IMR-90 (cell line): ENCODE results near the gene CLCN4. TPM values are rescaled to one million over a fixed set of nuclear protein-coding genes. Genes with fewer than 3 reads are reported as not detected.
A peak's percentile ranks its signal among the peaks of the same experiment; 100 is the strongest.

Source experiments
- ATAC-seq: fragments of 200-7000 bp; cut with Tn5 transposase; 2 replicates; pipeline ENCODE4 v1.9.1; 2020; ENCODE audit warnings: low read depth, mild to moderate bottlenecking, moderate library complexity
- BruUV-seq: library from RNA; stranded (reverse); fragments of 400-500 nt; replicated peaks from 2 replicates; lab custom pipeline; 2021; lab: Mats Ljungman, UMichigan
- CTCF ChIA-PET: fragments of 300-600 bp; formaldehyde crosslinking; extraction: SDS; loops from one replicate; lab custom pipeline; 2021; ENCODE audit warnings: antibody characterized with exemption; lab: Yijun Ruan, JAX
- POLR2A ChIA-PET: fragments of 300-600 bp; sonication (Branson Sonifier 250); formaldehyde crosslinking; loops from one replicate; lab custom pipeline; 2022; ENCODE audit warnings: antibody characterized with exemption; ENCODE audit not compliant: unreplicated experiment; lab: Charles Lee
- DNase-seq: peaks from one replicate; pipeline ENCODE4 v3.0.0; 2013
- H2AFZ ChIP-seq: replicated peaks from 2 replicates; pipeline ENCODE3; 2013; ENCODE audit warnings: low read length, mild to moderate bottlenecking; ENCODE audit not compliant: poor library complexity
- H2AK5ac ChIP-seq: 2 replicates; pipeline ENCODE4 v1.6.1; 2013; ENCODE audit warnings: low read depth, low read length, inconsistent platforms
- H2AK9ac ChIP-seq: replicated peaks from 2 replicates; pipeline ENCODE3; 2013; ENCODE audit warnings: mild to moderate bottlenecking, low read depth, low read length, moderate library complexity; ENCODE audit not compliant: poor library complexity
- H2BK120ac ChIP-seq: 2 replicates; pipeline ENCODE4 v1.6.1; 2013; ENCODE audit warnings: low read depth, low read length, inconsistent platforms
- H2BK15ac ChIP-seq: 3 replicates; pipeline ENCODE4 v1.6.1; 2013; ENCODE audit warnings: low read depth, low read length, inconsistent platforms
- H2BK20ac ChIP-seq: 2 replicates; pipeline ENCODE4 v1.6.1; 2013; ENCODE audit warnings: low read depth, mild to moderate bottlenecking, inconsistent platforms, low read length, moderate library complexity
- H2BK5ac ChIP-seq: 2 replicates; pipeline ENCODE4 v1.6.1; 2013; ENCODE audit warnings: mild to moderate bottlenecking, low read depth, low read length, inconsistent platforms; ENCODE audit not compliant: poor library complexity, severe bottlenecking
- H3K14ac ChIP-seq: replicated peaks from 2 replicates; pipeline ENCODE4 v1.6.1; 2013; ENCODE audit warnings: low read depth, low read length, inconsistent platforms
- H3K18ac ChIP-seq: 2 replicates; pipeline ENCODE4 v1.6.1; 2013; ENCODE audit warnings: low read depth, low read length, control low read depth
- H3K23ac ChIP-seq: 2 replicates; pipeline ENCODE4 v1.6.1; 2013; ENCODE audit warnings: low read depth, low read length, inconsistent platforms
- H3K27ac ChIP-seq: 2 replicates; pipeline ENCODE4 v1.5.1; 2013; ENCODE audit warnings: mild to moderate bottlenecking, control low read depth, low read length; ENCODE audit not compliant: insufficient read depth
- H3K27me3 ChIP-seq: 2 replicates; pipeline ENCODE4 v1.6.1; 2013; ENCODE audit warnings: low read length; ENCODE audit not compliant: control insufficient read depth, insufficient read depth
- H3K36me3 ChIP-seq: 2 replicates; pipeline ENCODE4 v1.6.1; 2013; ENCODE audit warnings: low read length, mixed read lengths; ENCODE audit not compliant: control insufficient read depth, insufficient read depth
- H3K4ac ChIP-seq: 2 replicates; pipeline ENCODE4 v1.6.1; 2013; ENCODE audit warnings: low read depth, low read length, inconsistent platforms
- H3K4me1 ChIP-seq: 2 replicates; pipeline ENCODE4 v1.6.1; 2013; ENCODE audit warnings: low read length, mixed read lengths; ENCODE audit not compliant: control insufficient read depth, insufficient read depth
- H3K4me2 ChIP-seq: 2 replicates; pipeline ENCODE4 v1.6.1; 2013; ENCODE audit warnings: low read depth, mild to moderate bottlenecking, control low read depth, low read length, moderate library complexity
- H3K4me3 ChIP-seq: 2 replicates; pipeline ENCODE4 v1.5.1; 2013; ENCODE audit warnings: low read depth, mild to moderate bottlenecking, control low read depth, low read length, moderate library complexity; ENCODE audit not compliant: insufficient read depth
- H3K56ac ChIP-seq: 2 replicates; pipeline ENCODE4 v1.6.1; 2013; ENCODE audit warnings: low read length, inconsistent platforms; ENCODE audit not compliant: insufficient read depth; ENCODE audit errors: extremely low read depth
- H3K79me1 ChIP-seq, 2 experiments: 2 replicates each; pipeline ENCODE4 v1.6.1; 2013; ENCODE audit warnings: low read length in 2 of 2, inconsistent platforms in 1 of 2, low read depth in 1 of 2
- H3K9ac ChIP-seq: 2 replicates; pipeline ENCODE4 v1.6.1; 2013; ENCODE audit warnings: low read depth, low read length, control low read depth
- H3K9me1 ChIP-seq: 2 replicates; pipeline ENCODE4 v1.6.1; 2013; ENCODE audit warnings: low read length, inconsistent platforms; ENCODE audit not compliant: insufficient read depth
- H3K9me3 ChIP-seq: 2 replicates; pipeline ENCODE4 v1.6.1; 2013; ENCODE audit warnings: low read length; ENCODE audit not compliant: control insufficient read depth, insufficient read depth
- H4K20me1 ChIP-seq: 2 replicates; pipeline ENCODE4 v1.6.1; 2013; ENCODE audit warnings: low read length, inconsistent platforms; ENCODE audit not compliant: insufficient read depth
- H4K5ac ChIP-seq: 2 replicates; pipeline ENCODE4 v1.6.1; 2013; ENCODE audit warnings: mild to moderate bottlenecking, low read depth, low read length, control low read depth
- H4K8ac ChIP-seq, 2 experiments: 2 replicates each; pipeline ENCODE4 v1.6.1; 2013; ENCODE audit warnings: low read depth in 2 of 2, low read length in 2 of 2, control low read depth in 1 of 2, inconsistent platforms in 1 of 2
- H4K91ac ChIP-seq: 2 replicates; pipeline ENCODE4 v1.6.1; 2013; ENCODE audit warnings: low read depth, low read length, inconsistent platforms; ENCODE audit not compliant: insufficient read depth
- BHLHE40 ChIP-seq: fragments of 150-350 bp; IDR thresholded peaks from 2 replicates; pipeline ENCODE4 v1.6.1; 2016; ENCODE audit warnings: mild to moderate bottlenecking, low read depth, low read length
- CEBPB ChIP-seq: IDR thresholded peaks from 2 replicates; pipeline ENCODE4 v1.6.1; 2012; ENCODE audit warnings: low read depth, low read length, improper control_type of control experiment
- FOS ChIP-seq: fragments of 150-350 bp; IDR thresholded peaks from 2 replicates; pipeline ENCODE4 v1.6.1; 2016; ENCODE audit warnings: low read depth, low read length
- RFX5 ChIP-seq: IDR thresholded peaks from 2 replicates; pipeline ENCODE4 v1.8.0; 2012; ENCODE audit warnings: low read depth, mild to moderate bottlenecking, low read length, moderate library complexity
- WGBS, 2 experiments: methylation state at CpG; one replicate each; pipeline versions ENCODE4 v1.1.5 to v1.1.7; 2013; ENCODE audit warnings: missing lambda C conversion rate in 2 of 2; ENCODE audit not compliant: insufficient read length in 1 of 2; ENCODE audit errors: extremely low coverage in 2 of 2; 5-methylcytosine and 5-hydroxymethylcytosine counted together
- dilution Hi-C: fragments of 300-500 bp; cut with HindIII; formaldehyde crosslinking; loops from one replicate; pipeline ENCODE4 v1.14.3; 2018; ENCODE audit warnings: low sequenced_read_pairs; ENCODE audit not compliant: unreplicated experiment
- in situ Hi-C: fragments of 300-500 bp; cut with MboI; formaldehyde crosslinking; loops from 3 replicates; pipeline ENCODE4 v1.14.3; 2019; ENCODE audit warnings: low sequenced_read_pairs, inconsistent platforms, mixed read lengths
- intact Hi-C: fragments of 100-400 bp; cut with micrococcal nuclease; formaldehyde crosslinking; loops from 2 replicates; pipeline ENCODE4 v1.10.0; 2022
- polyA plus RNA-seq, 3 experiments: library from polyadenylated mRNA; depleted of rRNA; stranded (reverse); fragments of >200 nt; gene quantifications; 2 replicates each; pipeline ENCODE4 v1.2.3, GENCODE V29; 2012; ENCODE audit warnings: low replicate concordance in 1 of 3
- total RNA-seq: library from RNA; depleted of rRNA; stranded (reverse); fragments of >200 nt; gene quantifications from 2 replicates; pipeline ENCODE4 v1.2.3, GENCODE V29; 2012

The CLCN4 gene
- total and polyA plus RNA-seq, 2 of the 4 experiments (the other 2 are of a cell fraction): 2.2 to 4.5 TPM

- no TSS peak for BruUV-seq
- Histone ChIP-seq H3K18ac (peak overlapping the region; percentile 4; the same call in 1 of the 2 replicates), H3K56ac (0 out of 2 replicates have a peak overlapping the region, but pooled peaks have one; percentile 13), H3K4ac (peak overlapping the region; percentile 85), H2AK5ac (0 out of 2 replicates have a peak overlapping the region, but pooled peaks have one; percentile 90), H3K36me3 (no peaks in the 10 kb centered on the region), H3K9me1 (peaks cover 2% of the 10 kb centered on the region; the same call in 1 of the 2 replicates), H3K4me3 (no peak overlapping the region), H2BK20ac (peak overlapping the region; percentile 80), H3K27ac (no peak overlapping the region), H4K5ac (no peak overlapping the region), H3K79me1 (0 out of 4 replicates have a peak, but pooled peaks cover 0 to 5% of the 10 kb centered on the region in 2 experiments), H3K27me3 (no peaks in the 10 kb centered on the region), H2BK15ac (peak overlapping the region; percentile 45; the same call in 2 of the 3 replicates), H3K23ac (peak overlapping the region; percentile 68; the same call in 1 of the 2 replicates), H3K9me3 (no peaks in the 10 kb centered on the region), H2AK9ac (peak overlapping the region; percentile 15), H4K8ac (peak overlapping the region in 1 of 2 experiments; percentile 55; a peak in 2 of 4 replicates), H2AFZ (peak overlapping the region; percentile 44), H2BK120ac (peak overlapping the region; percentile 79), H3K14ac (0 out of 2 replicates have a peak overlapping the region, but pooled peaks have one; percentile 25), H3K4me1 (peaks cover 17% of the 10 kb centered on the region), H4K20me1 (peaks cover 5% of the 10 kb centered on the region; the same call in 1 of the 2 replicates), H3K4me2 (peak overlapping the region; percentile 21), H2BK5ac (peak overlapping the region; percentile 36), H3K9ac (no peak overlapping the region), H4K91ac (peak overlapping the region; percentile 75; the same call in 1 of the 2 replicates)
- intact Hi-C loops: no loop called here
- POLR2A ChIA-PET: no interaction called here
- TF ChIP-seq FOS (peak; percentile 46; the same call in 1 of the 2 replicates), RFX5 (no peak), BHLHE40 (no peak), CEBPB (no peak)
- CTCF ChIA-PET: interaction anchor here (1.2 kb wide), 1 partner anchor 55 kb away, joined by 4 read pairs; no protein-coding TSS in a partner anchor
- DNase-seq: peak; percentile 77
- in situ Hi-C loops: loop anchor here (25.0 kb wide), 1 partner anchor 1587 kb away; the partner anchor contains the start of gene MSL3
- no CpG with 5 or more reads among the region's 8 CpGs for WGBS, 2 experiments
- dilution Hi-C loops: loop anchor here (25.0 kb wide), 1 partner anchor 962 kb away; no protein-coding TSS in a partner anchor
- peak; percentile 66 for ATAC-seq
Measured at GRCh38 chrX:10175319-10175871, 18.6 kb downstream of the CLCN4 start.
